ENCODE measurements around the gene GSG1L. TPM values are rescaled to one million over a fixed set of nuclear protein-coding genes. Genes with fewer than 3 reads are reported as not detected.

Gene GSG1L
- total RNA-seq, 1 experiment from 2014 or later = not detected

DNA sequence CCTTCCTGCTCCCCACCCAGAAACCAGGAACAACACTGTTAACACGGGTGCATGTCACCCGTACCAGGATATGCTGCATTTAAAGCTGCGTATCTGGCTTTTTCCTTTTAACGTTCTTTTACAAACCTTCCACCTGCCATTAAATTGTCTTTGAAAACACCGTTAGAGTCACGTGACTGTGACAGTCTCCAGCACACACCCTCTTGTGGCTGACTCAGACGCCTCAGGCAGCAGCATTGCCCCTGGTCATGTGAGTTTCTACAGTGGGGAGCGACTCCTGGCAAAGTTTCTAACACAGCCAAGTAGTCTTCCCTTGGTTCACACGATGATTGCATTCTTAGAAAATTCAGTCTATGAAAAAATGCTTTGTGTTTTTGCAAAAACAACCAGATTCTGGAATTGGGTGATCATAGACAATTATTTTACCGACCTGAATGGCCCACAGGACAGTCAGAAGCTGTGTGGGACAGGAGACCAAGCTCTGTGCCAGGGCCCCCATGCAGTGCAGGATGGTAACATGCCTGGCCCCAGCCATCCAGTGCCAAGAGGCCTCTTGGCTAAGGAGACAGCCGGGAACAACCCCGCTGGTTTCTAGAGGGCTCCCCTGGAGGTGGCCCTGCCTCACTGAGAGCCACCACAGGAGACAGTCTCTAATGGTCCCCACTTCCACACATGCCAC lies 314.5 kb downstream of the GSG1L start:
- H3K27me3 ChIP-seq (ENCODE audit: insufficient read depth, low read depth) = no peaks in the 10 kb centered on the region
- no peak overlapping the region for H2AFZ ChIP-seq
- H3K4me2 ChIP-seq = no peak overlapping the region
- intact Hi-C loops (cut with micrococcal nuclease; ENCODE audit: unreplicated experiment) = loop anchor here (1.0 kb wide), 2 partner anchors 21 to 32 kb away; no protein-coding TSS in a partner anchor
- peaks cover 3% of the 10 kb centered on the region for H4K20me1 ChIP-seq (ENCODE audit: insufficient read depth)
- no TSS peak for BruUV-seq (replicated peaks)
- DNase-seq = peak; percentile 64 to 88
- H3K36me3 ChIP-seq (ENCODE audit: low read depth) = no peaks in the 10 kb centered on the region
- no peaks in the 10 kb centered on the region for H3F3A ChIP-seq (ENCODE audit: insufficient read depth, low read depth)
- no peak overlapping the region for H3K4me3 ChIP-seq
- no peak overlapping the region for H3K27ac ChIP-seq
- H3K9me2 ChIP-seq (ENCODE audit: insufficient read depth) = no peaks in the 10 kb centered on the region
- H3K9me3 ChIP-seq (ENCODE audit: insufficient read depth, low read depth) = no peaks in the 10 kb centered on the region
- TF ChIP-seq EZH2 (IDR thresholded peaks at IDR 0.05; ENCODE audit: low read depth) = no peak
- TF ChIP-seq, protein P1, sequence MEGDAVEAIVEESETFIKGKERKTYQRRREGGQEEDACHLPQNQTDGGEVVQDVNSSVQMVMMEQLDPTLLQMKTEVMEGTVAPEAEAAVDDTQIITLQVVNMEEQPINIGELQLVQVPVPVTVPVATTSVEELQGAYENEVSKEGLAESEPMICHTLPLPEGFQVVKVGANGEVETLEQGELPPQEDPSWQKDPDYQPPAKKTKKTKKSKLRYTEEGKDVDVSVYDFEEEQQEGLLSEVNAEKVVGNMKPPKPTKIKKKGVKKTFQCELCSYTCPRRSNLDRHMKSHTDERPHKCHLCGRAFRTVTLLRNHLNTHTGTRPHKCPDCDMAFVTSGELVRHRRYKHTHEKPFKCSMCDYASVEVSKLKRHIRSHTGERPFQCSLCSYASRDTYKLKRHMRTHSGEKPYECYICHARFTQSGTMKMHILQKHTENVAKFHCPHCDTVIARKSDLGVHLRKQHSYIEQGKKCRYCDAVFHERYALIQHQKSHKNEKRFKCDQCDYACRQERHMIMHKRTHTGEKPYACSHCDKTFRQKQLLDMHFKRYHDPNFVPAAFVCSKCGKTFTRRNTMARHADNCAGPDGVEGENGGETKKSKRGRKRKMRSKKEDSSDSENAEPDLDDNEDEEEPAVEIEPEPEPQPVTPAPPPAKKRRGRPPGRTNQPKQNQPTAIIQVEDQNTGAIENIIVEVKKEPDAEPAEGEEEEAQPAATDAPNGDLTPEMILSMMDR (conservative IDR thresholded peaks at IDR 0.05) = no peak
- no peaks in the 10 kb centered on the region for H3K79me2 ChIP-seq (ENCODE audit: low read depth)
- CTCF ChIA-PET = no interaction called here
- POLR2A ChIA-PET (ENCODE audit: unreplicated experiment) = interaction anchor here (0.7 kb wide), 1 partner anchor 10 kb away, joined by 4 read pairs; no protein-coding TSS in a partner anchor
- H3K4me1 ChIP-seq (replicated peaks; ENCODE audit: insufficient read depth) = peaks cover 10% of the 10 kb centered on the region

DNA sequence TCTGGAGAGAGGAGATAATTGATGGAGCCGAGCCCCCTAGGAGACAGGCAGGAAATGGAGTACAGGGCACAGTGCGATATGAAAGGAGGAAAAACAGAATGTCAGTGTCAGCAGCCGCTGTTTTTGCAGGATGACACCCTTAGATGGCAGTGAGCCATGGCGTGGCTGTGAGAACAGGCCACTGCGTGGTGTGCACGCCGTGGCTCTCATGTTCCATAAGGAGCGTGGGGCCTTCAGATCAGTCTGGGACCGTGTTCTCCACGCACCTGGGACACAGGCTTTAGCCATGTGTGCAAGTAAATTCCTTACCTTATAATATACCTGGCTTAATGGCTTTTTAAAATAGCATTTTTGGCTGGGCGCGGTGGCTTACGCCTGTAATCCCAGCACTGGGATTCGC lies 315.6 kb downstream of the GSG1L start:
- Histone ChIP-seq H4K20me1 (ENCODE audit: insufficient read depth) (peaks cover 12% of the 10 kb centered on the region), H3K36me3 (ENCODE audit: low read depth) (no peaks in the 10 kb centered on the region), H2AFZ (no peak overlapping the region), H3K4me1 (replicated peaks; ENCODE audit: insufficient read depth) (peaks cover 10% of the 10 kb centered on the region), H3K27me3 (ENCODE audit: insufficient read depth, low read depth) (no peaks in the 10 kb centered on the region), H3K9me3 (ENCODE audit: insufficient read depth, low read depth) (no peaks in the 10 kb centered on the region), H3K27ac (no peak overlapping the region), H3K79me2 (ENCODE audit: low read depth) (no peaks in the 10 kb centered on the region), H3K9me2 (ENCODE audit: insufficient read depth) (no peaks in the 10 kb centered on the region), H3K4me3 (no peak overlapping the region), H3K4me2 (no peak overlapping the region), H3F3A (ENCODE audit: insufficient read depth, low read depth) (no peaks in the 10 kb centered on the region)
- BruUV-seq (replicated peaks) = no TSS peak
- no peak for DNase-seq
- ChIA-PET POLR2A (ENCODE audit: unreplicated experiment) (interaction anchor here (0.5 to 0.7 kb wide), 2 partner anchors 11 to 22 kb away, joined by 4 to 5 read pairs; no protein-coding TSS in a partner anchor), CTCF (no interaction called here)
- intact Hi-C loops (cut with micrococcal nuclease; ENCODE audit: unreplicated experiment) = no loop called here
- TF ChIP-seq EZH2 (IDR thresholded peaks at IDR 0.05; ENCODE audit: low read depth) = no peak
- TF ChIP-seq, protein P1 (conservative IDR thresholded peaks at IDR 0.05) = no peak

DNA sequence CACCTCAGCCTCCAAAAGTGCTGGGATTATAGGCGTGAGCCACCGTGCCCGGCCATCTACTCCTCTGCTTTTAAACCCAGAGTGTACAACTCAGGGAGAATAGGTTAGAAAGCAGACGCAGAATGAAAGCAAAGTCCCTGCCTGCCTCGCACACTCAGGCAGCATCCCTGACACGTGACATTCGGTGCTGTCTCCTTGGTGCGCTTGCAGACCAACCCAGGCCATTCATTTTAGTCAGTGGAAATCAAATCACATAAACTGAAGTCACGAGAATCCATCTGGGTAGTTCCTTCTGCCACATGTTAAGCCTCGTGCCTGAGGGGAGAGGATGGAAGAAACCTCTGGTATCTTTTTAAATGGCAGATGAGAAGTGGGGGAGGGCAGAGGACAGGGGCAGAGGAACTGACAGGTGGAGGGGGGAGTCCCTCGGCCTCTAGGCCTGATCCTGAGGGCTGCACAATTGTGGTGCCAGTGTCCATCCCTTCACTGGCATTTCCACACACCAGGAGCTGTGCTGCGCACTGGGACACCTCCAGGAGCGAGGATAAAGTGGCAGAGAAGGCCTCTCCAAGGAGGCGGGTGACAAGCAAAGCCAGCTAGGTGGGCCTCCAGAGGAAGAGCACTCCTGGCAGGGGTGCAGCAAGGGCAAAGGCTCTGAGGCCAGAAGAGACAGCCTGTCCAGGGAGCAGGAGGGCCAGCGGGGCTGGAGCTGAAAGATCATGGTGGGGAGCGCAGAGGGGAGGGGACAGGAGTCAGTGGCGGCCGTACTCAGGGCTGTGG lies 317.2 kb downstream of the GSG1L start:
- no TSS peak for BruUV-seq (replicated peaks)
- intact Hi-C loops (cut with micrococcal nuclease; ENCODE audit: unreplicated experiment) = no loop called here
- Histone ChIP-seq H3K4me3 (no peak overlapping the region), H3K27ac (no peak overlapping the region), H3F3A (ENCODE audit: insufficient read depth, low read depth) (no peaks in the 10 kb centered on the region), H3K79me2 (ENCODE audit: low read depth) (no peaks in the 10 kb centered on the region), H2AFZ (no peak overlapping the region), H4K20me1 (ENCODE audit: insufficient read depth) (peaks cover 13% of the 10 kb centered on the region; the same call in 1 of the 2 replicates), H3K9me3 (ENCODE audit: insufficient read depth, low read depth) (no peaks in the 10 kb centered on the region), H3K9me2 (ENCODE audit: insufficient read depth) (no peaks in the 10 kb centered on the region), H3K4me1 (replicated peaks; ENCODE audit: insufficient read depth) (peaks cover 10% of the 10 kb centered on the region), H3K4me2 (no peak overlapping the region), H3K36me3 (ENCODE audit: low read depth) (no peaks in the 10 kb centered on the region), H3K27me3 (ENCODE audit: insufficient read depth, low read depth) (no peaks in the 10 kb centered on the region)
- CTCF ChIA-PET = no interaction called here
- POLR2A ChIA-PET (ENCODE audit: unreplicated experiment) = no interaction called here
- TF ChIP-seq, protein P1 (conservative IDR thresholded peaks at IDR 0.05) = no peak
- no peak for TF ChIP-seq EZH2 (IDR thresholded peaks at IDR 0.05; ENCODE audit: low read depth)
- DNase-seq = no peak

Measured in PC-9 (cell line).